ENCODE measurements around the gene HSD17B2. TPM values are rescaled to one million over a fixed set of nuclear protein-coding genes. Genes with fewer than 3 reads are reported as not detected.

Gene HSD17B2
- total RNA-seq, 1 donor from 2014 or later = 1.2 TPM

- Mint-ChIP-seq H3K36me3 (ENCODE audit: insufficient read depth) (no peaks in the 10 kb centered on the region), H3K27ac (no peak overlapping the region), H3K27me3 (no peaks in the 10 kb centered on the region), H3K9me3 (ENCODE audit: low read depth) (peaks cover 4% of the 10 kb centered on the region), H3K4me1 (ENCODE audit: low read depth) (no peaks in the 10 kb centered on the region), H3K4me3 (ENCODE audit: low read depth) (no peak overlapping the region)
- DNase-seq (ENCODE audit: low spot score, unreplicated experiment) = no peak
- no peak for TF ChIP-seq CTCF (IDR thresholded peaks at IDR 0.05; ENCODE audit: unreplicated experiment)
These were observed 32.2 kb downstream of the HSD17B2 start for GRCh38 chr16:82067042-82067803.

DNA sequence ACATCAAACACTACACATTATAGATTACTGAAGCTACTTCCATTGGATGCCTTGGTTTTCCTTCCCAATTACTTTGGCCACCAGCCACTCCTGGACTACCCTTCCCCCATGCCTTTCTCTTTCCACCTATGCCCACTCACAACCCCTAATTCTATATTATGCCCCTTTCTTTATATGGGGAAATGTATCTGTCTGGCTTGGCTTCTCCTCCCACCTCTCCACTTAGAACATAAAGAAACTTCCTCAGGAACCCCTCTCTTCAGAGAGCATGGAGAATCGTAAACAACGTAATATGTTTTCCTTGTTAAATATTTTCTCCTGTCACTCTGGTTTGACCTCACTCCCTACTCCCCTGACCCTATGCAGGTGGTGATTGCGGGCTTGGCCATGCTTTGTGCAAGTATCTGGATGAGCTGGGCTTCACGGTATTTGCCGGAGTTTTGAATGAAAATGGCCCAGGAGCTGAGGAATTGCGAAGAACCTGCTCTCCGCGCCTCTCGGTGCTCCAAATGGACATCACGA is 32.8 kb downstream of the HSD17B2 start:
- Mint-ChIP-seq H3K9me3 (ENCODE audit: low read depth) (peaks cover 4% of the 10 kb centered on the region), H3K4me3 (ENCODE audit: low read depth) (no peak overlapping the region), H3K27ac (no peak overlapping the region), H3K4me1 (ENCODE audit: low read depth) (no peaks in the 10 kb centered on the region), H3K27me3 (no peaks in the 10 kb centered on the region), H3K36me3 (ENCODE audit: insufficient read depth) (no peaks in the 10 kb centered on the region)
- TF ChIP-seq CTCF (IDR thresholded peaks at IDR 0.05; ENCODE audit: unreplicated experiment) = no peak
- DNase-seq (ENCODE audit: low spot score, unreplicated experiment) = no peak

DNA sequence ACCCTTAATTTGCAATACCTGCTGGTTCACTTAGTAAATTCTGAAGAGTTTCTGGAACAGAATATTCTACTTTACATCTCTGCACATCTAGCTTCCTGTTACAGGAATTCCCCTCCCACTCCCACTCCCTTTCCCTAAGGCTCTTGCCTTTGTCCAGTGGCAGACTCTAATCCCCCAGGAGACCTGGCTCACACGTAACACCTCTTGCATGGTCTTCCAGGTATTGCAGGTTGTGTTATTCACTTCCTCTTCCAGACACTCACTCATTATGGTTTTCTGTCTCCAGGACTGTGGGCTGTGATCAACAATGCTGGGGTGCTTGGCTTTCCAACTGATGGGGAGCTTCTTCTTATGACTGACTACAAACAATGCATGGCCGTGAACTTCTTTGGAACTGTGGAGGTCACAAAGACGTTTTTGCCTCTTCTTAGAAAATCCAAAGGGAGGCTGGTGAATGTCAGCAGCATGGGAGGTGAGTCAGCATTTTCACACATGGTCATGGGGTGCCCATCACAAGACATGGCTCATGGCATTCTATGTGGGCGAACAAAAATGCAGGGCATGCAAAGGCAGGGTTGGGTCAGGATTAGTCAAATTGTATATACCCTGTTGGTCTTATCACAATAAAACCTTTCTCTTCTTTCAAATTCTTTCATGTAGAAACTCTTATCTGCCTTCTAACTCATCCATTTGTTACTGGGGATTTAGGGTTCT is 35.8 kb downstream of the HSD17B2 start:
- Mint-ChIP-seq H3K27ac (no peak overlapping the region), H3K4me3 (ENCODE audit: low read depth) (no peak overlapping the region), H3K36me3 (ENCODE audit: insufficient read depth) (no peaks in the 10 kb centered on the region), H3K27me3 (no peaks in the 10 kb centered on the region), H3K4me1 (ENCODE audit: low read depth) (peaks cover 1% of the 10 kb centered on the region), H3K9me3 (ENCODE audit: low read depth) (peaks cover 10% of the 10 kb centered on the region)
- no peak for DNase-seq (ENCODE audit: low spot score, unreplicated experiment)
- no peak for TF ChIP-seq CTCF (IDR thresholded peaks at IDR 0.05; ENCODE audit: unreplicated experiment)

- H3K27me3 Mint-ChIP-seq = no peaks in the 10 kb centered on the region
- H3K36me3 Mint-ChIP-seq (ENCODE audit: insufficient read depth) = no peaks in the 10 kb centered on the region
- TF ChIP-seq CTCF (IDR thresholded peaks at IDR 0.05; ENCODE audit: unreplicated experiment) = no peak
These were observed 36.4 kb downstream of the HSD17B2 start for GRCh38 chr16:82071421-82071820.

GRCh38 chr16:82072313-82072712 is 37.3 kb downstream of the HSD17B2 start:
- Mint-ChIP-seq H3K36me3 (ENCODE audit: insufficient read depth) (peaks cover 3% of the 10 kb centered on the region), H3K4me1 (ENCODE audit: low read depth) (peaks cover 1% of the 10 kb centered on the region), H3K9me3 (ENCODE audit: low read depth) (peaks cover 16% of the 10 kb centered on the region), H3K4me3 (ENCODE audit: low read depth) (no peak overlapping the region), H3K27me3 (no peaks in the 10 kb centered on the region), H3K27ac (no peak overlapping the region)
- no peak for DNase-seq (ENCODE audit: low spot score, unreplicated experiment)
- TF ChIP-seq CTCF (IDR thresholded peaks at IDR 0.05; ENCODE audit: unreplicated experiment) = no peak

More at GRCh38 chr16:82071421-82071820, 36.4 kb downstream of the HSD17B2 start:
- H3K4me3 Mint-ChIP-seq (ENCODE audit: low read depth) = no peak overlapping the region
- H3K9me3 Mint-ChIP-seq (ENCODE audit: low read depth) = peaks cover 10% of the 10 kb centered on the region
- H3K27ac Mint-ChIP-seq = no peak overlapping the region
- no peak for DNase-seq (ENCODE audit: low spot score, unreplicated experiment)
- peaks cover 1% of the 10 kb centered on the region for H3K4me1 Mint-ChIP-seq (ENCODE audit: low read depth)
